DMS53 treated with DMSO at 0.1 percent for 48 hours (cell line): Measurements from ENCODE around the gene UBL7.

ENCODE experiments used
- DNase-seq: peaks from one replicate; lab custom pipeline; 2025; ENCODE audit not compliant: unreplicated experiment; lab: John Stamatoyannopoulos, UW

Gene UBL7

GRCh38 chr15:74409225-74409624 lies 51.7 kb downstream of the UBL7 start:
- no peak for DNase-seq

- no peak for DNase-seq
These were observed 52.1 kb downstream of the UBL7 start for GRCh38 chr15:74408815-74409214.

- no peak for DNase-seq
These were observed 52.6 kb downstream of the UBL7 start for GRCh38 chr15:74408385-74408784.

- no peak for DNase-seq
These were observed 53.8 kb downstream of the UBL7 start for GRCh38 chr15:74406992-74407705.

- no peak for DNase-seq
These were observed 54.4 kb downstream of the UBL7 start for GRCh38 chr15:74406517-74406916.

GRCh38 chr15:74405823-74406222 lies 55.1 kb downstream of the UBL7 start:
- no peak for DNase-seq

GRCh38 chr15:74403991-74404563 lies 56.9 kb downstream of the UBL7 start:
- DNase-seq: no peak

- DNase-seq: no peak
These were observed 57.4 kb downstream of the UBL7 start for GRCh38 chr15:74403588-74403919.

GRCh38 chr15:74402873-74403587 lies 57.9 kb downstream of the UBL7 start:
- no peak for DNase-seq

GRCh38 chr15:74402337-74402841 lies 58.6 kb downstream of the UBL7 start:
- DNase-seq: no peak

GRCh38 chr15:74400915-74401757 lies 59.8 kb downstream of the UBL7 start:
- DNase-seq: no peak

- no peak for DNase-seq
These were observed 60.6 kb downstream of the UBL7 start for GRCh38 chr15:74400313-74400860.

- no peak for DNase-seq
These were observed 61.2 kb downstream of the UBL7 start for GRCh38 chr15:74399511-74400312.

- no peak for DNase-seq
These were observed 61.9 kb downstream of the UBL7 start for GRCh38 chr15:74399100-74399499.

- DNase-seq: no peak
These were observed 62.8 kb downstream of the UBL7 start for GRCh38 chr15:74398183-74398582.

- DNase-seq: no peak
These were observed 63.5 kb downstream of the UBL7 start for GRCh38 chr15:74397239-74398068.

- DNase-seq: peak; percentile 20
These were observed 64.3 kb downstream of the UBL7 start for GRCh38 chr15:74396445-74397238.

GRCh38 chr15:74396146-74396438 lies 64.9 kb downstream of the UBL7 start:
- no peak for DNase-seq
